ENCODE data around the gene UNC93B1.

UNC93B1 gene

DNA sequence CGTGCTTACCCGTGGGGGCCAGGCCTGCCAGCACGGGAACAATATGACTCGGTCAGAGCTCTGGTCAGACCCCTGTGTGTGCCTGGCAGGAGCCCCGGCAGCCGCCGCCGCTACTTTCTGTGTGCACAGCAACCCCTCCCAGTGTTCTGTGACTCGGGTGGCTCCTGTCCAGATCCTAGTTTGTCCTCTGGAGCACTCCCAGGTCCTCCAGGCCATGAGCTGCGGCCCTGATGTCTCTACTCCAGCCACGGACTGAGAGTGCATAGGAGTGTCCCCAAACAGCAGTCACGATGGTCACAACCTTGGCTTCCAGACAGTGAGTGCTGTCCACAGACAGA, 29.8 kb upstream of the UNC93B1 start:
- TF ChIP-seq, protein P1, sequence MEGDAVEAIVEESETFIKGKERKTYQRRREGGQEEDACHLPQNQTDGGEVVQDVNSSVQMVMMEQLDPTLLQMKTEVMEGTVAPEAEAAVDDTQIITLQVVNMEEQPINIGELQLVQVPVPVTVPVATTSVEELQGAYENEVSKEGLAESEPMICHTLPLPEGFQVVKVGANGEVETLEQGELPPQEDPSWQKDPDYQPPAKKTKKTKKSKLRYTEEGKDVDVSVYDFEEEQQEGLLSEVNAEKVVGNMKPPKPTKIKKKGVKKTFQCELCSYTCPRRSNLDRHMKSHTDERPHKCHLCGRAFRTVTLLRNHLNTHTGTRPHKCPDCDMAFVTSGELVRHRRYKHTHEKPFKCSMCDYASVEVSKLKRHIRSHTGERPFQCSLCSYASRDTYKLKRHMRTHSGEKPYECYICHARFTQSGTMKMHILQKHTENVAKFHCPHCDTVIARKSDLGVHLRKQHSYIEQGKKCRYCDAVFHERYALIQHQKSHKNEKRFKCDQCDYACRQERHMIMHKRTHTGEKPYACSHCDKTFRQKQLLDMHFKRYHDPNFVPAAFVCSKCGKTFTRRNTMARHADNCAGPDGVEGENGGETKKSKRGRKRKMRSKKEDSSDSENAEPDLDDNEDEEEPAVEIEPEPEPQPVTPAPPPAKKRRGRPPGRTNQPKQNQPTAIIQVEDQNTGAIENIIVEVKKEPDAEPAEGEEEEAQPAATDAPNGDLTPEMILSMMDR (IDR thresholded peaks at IDR 0.05; ENCODE audit: insufficient read depth, low read depth, low read length, missing control alignments), result no peak
- H3K4me3 ChIP-seq (ENCODE audit: low read length), result no peak overlapping the region
- no peak for DNase-seq (ENCODE audit: low read depth)

DNA sequence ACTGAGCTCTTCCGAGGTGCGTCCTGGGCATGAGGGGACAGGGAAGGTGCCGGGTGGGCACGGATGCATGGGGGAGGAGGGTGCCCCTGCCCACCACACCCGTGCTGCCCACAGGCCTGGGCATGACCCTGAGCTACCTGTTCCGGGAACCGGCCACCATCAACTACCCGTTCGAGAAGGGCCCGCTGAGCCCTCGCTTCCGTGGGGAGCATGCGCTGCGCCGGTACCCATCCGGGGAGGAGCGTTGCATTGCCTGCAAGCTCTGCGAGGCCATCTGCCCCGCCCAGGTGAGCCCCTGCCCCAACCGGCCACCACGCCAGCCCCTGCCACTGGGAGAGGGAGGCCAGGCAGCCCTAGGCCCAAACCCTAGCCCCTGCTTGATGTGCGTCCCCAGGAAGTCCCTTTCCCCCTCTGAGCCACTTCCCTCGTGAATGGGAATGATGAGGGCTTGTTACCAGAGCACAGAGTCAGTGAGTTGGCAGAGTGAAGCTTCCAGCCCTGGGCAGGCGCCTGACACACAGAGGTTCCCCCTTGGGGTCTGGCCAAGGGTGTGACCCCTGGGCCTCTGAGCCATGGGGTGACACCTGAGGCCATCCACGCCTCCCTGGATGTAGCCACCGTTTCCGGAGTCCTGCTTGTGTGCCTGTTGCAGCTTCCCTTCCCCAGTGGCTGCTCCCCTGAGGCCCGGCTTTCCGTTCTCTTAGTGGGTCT, 29.3 kb upstream of the UNC93B1 start:
- TF ChIP-seq, protein P1 (IDR thresholded peaks at IDR 0.05; ENCODE audit: insufficient read depth, low read depth, low read length, missing control alignments), result no peak
- no peak overlapping the region for H3K4me3 ChIP-seq (ENCODE audit: low read length)
- DNase-seq (ENCODE audit: low read depth), result no peak

DNA sequence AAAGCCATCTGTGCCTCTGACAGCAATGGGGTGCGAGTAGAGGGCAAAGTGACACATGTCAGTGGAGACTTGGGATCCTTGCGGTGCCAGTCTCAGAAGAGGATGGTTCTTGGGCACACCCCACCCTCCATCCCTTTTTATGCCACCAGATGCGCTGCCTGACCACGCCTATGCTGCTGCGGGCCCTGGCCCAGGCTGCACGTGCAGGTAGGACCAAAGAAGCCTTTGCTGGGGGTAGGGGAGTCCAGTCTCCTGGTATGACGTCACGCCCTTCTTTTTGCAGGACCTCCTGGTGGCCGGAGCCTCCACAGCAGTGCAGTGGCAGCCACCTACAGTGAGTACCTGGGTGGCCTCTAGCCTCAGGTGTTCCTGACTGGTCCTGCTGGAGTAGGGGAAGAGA, 28.1 kb upstream of the UNC93B1 start:
- no peak for DNase-seq (ENCODE audit: low read depth)
- TF ChIP-seq, protein P1 (IDR thresholded peaks at IDR 0.05; ENCODE audit: insufficient read depth, low read depth, low read length, missing control alignments), result no peak
- H3K4me3 ChIP-seq (ENCODE audit: low read length), result no peak overlapping the region

DNA sequence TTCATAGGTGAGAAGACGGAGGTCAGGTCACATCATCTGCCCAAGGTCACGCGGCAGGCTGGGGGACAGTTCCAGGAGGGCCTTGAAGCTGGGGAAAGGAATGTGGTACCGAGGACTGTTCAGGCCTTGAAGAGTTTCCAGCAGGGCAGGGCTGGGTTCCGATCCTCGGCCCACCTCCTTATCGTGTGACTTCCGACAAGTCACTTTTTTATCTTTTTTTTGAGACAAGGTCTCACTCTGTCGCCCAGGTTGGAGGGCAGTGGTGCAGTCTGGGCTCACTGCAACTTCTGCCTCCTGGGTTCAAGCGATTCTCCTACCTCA, 27.2 kb upstream of the UNC93B1 start:
- DNase-seq (ENCODE audit: low read depth), result no peak
- peak overlapping the region; percentile 80 for H3K4me3 ChIP-seq (ENCODE audit: low read length)

DNA sequence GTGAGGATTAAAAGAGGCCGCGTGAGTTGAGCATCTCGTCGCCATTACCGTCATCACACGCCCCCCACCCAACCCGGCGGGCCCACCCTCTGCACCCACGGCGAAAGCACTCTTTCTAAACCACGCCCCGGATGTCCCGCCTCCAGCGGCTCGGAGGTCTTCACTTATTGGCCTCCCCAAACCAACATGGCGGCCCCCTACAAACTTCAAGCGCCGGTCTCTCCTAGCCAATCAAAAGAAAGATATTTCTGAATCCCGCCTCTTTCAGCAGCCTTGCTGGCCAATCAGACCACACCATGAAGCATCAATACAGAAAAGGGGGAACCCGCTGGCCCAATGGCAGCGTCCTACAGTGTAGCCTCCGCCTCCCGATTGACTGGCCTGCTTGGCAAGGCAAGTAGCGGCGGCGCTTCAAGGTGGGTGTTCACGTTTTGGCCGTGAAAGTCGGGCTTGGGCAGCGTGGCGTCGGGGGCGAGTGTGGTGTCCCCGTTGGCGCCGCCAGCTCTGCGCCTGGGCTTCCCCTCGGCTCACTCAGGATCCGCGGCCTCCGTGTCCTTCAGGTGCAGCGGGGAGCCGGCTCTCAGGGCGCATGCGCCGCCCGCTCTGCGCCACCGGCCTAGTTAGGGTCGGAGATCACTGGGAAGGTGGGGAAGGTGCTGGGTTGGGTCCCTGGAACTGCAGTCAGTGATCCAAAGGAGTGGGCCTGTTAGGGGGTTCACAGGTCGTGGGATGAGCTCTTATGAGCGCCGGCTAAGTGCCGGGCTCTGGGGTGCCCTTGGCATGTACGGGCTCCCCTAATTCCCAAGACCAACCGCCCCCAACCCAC, 26.6 kb upstream of the UNC93B1 start, which contains the start of gene NDUFS8:
Gene NDUFS8 (plus strand): TSS at position 364 of the 826 bp plus-strand sequence. CDS start 1,471 bp downstream, outside the sequence.
- TF ChIP-seq, protein P1 (IDR thresholded peaks at IDR 0.05; ENCODE audit: insufficient read depth, low read depth, low read length, missing control alignments), result no peak
- H3K4me3 ChIP-seq (ENCODE audit: low read length), result peak within 1 kb of the TSS; percentile 80

More for the DNA sequence above, 27.2 kb upstream of the UNC93B1 start:
- TF ChIP-seq, protein P1 (IDR thresholded peaks at IDR 0.05; ENCODE audit: insufficient read depth, low read depth, low read length, missing control alignments), result no peak

DNA sequence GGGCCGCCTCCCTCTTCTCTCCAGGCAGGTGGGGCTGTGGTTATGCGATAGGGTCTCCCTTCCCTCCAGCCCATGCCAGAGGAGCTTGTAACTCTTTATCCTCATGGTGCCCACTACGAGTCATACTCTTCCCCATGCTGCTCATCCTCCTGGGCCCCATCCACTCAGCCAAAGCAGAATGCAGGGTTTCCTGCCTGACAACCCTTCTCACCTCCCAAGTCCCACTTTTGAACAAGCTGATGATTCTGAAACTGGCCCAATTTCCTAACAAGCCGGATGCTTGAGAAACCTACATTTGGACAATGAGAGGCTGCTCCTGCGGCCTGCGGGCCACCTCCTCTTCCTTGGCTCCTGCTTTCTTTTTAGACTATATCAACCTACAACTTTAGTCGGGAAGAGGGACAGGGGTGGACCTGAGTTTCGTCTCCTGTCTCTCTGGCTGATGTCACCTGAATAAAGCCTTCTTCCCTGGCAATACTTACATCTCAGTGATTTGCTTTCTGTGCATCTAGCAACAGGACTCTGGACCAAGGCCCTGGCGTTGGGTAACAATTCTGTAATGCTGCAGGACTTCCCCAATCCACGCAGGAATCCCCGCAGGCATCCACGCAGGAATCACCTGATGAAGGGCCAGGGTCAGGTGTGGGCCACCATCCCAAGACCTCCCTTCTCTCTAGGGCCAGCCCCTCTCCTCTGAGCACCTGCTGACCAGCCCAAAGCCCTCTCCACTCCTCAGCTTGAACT, 25.1 kb upstream of the UNC93B1 start:
- no peak overlapping the region for H3K4me3 ChIP-seq (ENCODE audit: low read length)
- DNase-seq (ENCODE audit: low read depth), result peak; percentile 73
- TF ChIP-seq, protein P1 (IDR thresholded peaks at IDR 0.05; ENCODE audit: insufficient read depth, low read depth, low read length, missing control alignments), result no peak

More for the DNA sequence above, 26.6 kb upstream of the UNC93B1 start, which contains the start of gene NDUFS8:
- peak; percentile 99 for DNase-seq (ENCODE audit: low read depth)

All from epithelial cell of esophagus (primary cell).